Stimulated activated CD4-positive, alpha-beta T cell treated with anti-CD3 and anti-CD28 coated beads, Interleukin-12 subunit alpha, Interleukin-12 subunit beta, amount 100 ng/mL, for 24 hours (primary cell): ENCODE data around the gene TP53I3.
"Not testable (repeated sequence)": the region's sequence is repeated elsewhere in the genome, so short reads cannot be mapped to it uniquely, and the experiment has no call there.

Experiments used
- DNase-seq, 2 experiments: peaks; one replicate each; pipeline ENCODE4 v3.0.0-alpha.2; 2020; ENCODE audit warnings: low read depth in 2 of 2

Gene TP53I3, protein sequence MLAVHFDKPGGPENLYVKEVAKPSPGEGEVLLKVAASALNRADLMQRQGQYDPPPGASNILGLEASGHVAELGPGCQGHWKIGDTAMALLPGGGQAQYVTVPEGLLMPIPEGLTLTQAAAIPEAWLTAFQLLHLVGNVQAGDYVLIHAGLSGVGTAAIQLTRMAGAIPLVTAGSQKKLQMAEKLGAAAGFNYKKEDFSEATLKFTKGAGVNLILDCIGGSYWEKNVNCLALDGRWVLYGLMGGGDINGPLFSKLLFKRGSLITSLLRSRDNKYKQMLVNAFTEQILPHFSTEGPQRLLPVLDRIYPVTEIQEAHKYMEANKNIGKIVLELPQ

DNA sequence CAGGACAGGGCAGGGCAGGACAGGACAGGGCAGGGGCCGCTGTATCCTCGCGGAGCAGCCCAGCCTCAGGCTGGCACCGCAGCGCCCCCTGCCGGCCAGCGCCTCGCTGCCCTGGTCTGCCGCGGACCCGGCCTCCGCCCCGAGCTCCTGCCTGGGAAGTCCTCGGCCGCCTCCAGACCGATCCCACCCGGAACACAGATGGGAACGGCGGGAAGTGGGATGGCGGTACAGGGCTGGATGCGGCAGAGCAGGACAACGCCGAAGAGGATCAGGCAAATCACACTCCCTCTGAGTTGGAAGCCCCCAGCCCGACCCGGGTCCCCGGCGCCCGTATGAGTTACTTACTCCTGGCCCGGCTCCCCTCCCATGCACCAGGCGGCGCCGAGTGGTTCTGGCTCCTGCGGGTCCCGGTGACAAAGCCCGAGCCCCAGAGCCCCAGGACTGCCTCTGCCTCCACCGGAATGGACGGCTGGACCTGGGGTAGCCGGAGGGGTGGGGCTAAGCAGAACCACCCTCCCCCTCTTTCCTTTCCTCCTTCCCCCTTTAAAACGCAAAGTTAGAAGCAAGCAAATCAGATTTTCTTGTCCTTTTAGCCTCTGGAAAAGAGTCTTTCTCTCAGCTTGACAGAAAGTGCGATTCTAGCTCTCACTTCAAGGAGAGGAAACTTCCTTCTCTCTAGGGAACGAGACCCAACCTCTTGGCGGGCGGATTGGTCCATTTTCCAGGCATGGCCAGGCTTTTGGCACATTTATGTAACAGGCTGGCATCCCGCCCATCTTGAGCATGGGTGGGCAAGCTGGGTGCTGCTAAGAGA is at the start of gene TP53I3:
TP53I3 (minus strand) TSS at position 449 of the 814 bp plus-strand sequence. CDS start 508 bp downstream, outside the sequence.
- DNase-seq: peak; percentile 64 to 78

DNA sequence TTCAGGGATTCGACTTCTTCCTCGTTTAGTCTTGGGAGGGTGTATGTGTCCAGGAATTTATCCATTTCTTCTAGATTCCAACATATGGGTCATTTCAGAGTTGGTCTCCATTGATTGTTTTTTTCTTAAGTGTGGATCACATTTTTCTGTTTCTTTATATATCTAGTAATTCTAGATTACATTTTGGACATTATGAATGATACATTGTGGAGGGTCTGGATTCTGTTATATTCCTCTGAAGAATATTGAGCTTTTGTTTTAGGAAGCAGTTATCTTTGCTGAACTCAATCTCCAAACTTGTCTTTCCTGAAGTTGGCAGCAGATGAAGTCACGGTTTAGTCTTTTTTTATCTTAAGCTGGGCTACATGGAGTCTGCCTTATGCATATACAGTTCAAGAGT is 47.9 kb upstream of the TP53I3 start:
- DNase-seq: no peak

DNA sequence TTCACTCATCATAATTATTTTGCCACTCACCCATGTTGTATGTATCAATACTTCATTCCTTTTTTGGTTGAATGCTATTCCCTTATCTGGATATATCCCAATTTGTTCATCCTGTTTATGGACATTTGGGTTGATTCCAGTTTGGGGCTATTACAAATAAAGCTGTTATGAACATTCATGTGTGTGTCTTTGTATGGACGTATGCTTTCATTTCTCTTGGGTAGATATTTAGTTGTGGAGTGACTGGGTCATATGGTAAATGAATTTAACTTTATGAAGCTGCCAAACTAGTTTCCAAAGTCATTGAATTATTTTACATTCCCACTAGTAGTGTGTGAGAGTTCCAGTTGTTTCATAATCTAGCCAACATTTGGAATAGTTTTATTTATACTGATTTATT is 41.3 kb upstream of the TP53I3 start:
- DNase-seq: no peak

DNA sequence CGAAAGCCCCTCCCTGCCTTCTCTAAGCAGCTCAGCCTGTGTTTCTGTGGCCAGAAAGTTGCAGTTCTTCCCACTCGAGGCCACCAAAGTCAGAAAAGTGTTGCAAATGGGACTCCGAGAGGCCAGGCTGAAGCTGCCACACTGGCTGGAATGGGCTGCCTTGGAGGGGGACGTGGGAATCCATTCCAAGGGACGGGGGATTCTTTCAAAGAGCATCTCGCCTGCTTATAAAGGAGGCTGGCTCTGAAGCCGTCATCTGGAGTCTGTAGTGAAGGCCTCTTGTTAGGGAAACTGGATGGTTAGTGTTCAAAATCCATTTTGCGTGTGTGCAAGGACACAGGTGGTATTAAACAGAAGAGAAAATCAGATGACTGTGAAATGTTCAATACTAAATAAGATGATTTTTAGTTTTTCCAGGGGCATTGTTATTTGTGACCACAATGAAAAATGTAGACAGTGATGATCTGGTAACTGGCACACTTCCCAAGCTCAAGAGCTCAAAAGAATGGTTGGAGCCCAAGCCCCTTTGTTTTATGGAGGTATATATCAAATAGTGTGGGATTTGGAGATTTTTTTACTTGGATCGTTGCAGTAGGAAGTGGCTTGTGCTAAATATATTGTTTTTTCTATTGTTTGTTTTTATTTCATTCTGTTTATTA is 39.4 kb upstream of the TP53I3 start:
- DNase-seq: no peak

DNA sequence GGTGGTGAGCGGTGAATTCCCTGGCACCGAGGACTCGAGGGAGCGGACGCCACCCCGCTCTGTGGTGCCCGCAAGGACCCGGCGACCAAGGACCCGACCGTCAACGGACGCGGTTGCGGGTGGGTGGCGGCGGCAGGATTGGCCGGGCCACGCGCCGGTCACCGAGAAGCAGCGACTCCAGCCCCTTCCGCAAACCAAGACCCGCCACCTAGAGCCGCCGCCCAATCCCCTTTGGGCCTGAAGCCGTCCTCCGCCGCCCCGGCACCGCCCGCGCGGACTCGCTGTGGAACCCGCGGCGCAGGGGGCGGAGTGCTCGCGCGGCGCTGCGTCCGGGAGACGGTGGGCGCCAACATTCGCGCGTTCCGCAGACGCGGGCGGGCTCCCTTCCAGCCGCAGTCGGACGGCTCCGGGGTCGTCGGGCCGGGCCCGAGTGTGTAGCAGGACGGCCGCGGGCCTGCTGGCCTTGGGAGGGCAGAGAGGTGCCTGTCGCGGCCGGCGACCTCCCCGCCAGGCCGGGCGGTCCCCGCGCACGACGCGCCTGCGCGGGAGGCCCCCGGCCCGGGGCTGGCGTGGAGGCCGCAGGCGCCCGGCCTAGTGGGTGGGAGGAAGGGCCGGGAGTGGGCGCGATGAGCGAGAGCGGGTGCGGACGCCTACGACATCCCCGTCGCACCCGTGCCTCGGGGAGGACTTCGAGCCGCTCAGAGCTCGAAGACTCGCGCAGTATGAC is 38.7 kb upstream of the TP53I3 start, which contains the start of the genes FAM228B and PFN4:
FAM228B (plus strand) TSS at position 275 of the 727 bp plus-strand sequence. CDS start 893 bp downstream, outside the sequence.
PFN4 (minus strand) TSS at position 140 of the 727 bp plus-strand sequence. CDS start 799 bp downstream, outside the sequence.
- peak; percentile 25 to 57 for DNase-seq

DNA sequence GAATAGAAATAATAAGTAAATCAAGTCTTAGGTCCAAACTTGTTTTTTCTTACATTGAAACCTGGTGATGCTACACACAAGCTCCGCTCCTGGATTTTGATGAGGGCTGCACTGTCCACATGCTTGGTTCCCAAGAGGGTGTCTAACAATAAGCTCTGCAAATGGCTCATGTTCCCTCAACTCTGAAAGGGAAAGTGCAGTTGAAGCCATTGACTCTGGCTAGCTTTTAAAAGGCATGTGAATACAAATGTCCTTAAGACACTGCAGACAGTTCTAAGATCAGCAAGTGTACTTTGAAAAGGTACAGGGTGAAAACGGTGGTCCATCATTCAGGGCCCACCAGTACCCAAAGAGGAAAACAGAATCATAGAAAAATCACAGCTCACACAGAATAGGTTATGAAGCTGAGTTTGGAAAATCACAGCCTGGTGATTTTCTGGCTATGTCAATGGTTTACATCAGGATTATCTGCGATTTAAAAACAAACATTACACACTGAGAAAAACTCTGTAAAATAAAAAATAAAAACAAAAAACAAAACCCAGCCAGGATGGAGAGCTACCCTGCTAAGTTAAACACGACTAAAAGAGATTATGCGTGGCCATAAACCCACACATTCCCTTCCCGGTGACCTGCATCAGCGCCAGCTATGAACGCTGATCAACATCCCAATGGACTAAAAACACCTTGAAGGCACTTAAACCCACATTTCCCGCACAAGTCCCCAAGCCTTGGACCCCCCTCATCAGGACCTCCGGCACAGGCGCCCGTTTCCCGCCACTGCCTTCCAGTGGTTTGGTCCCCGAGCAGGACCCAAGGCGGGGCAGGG is 37.9 kb upstream of the TP53I3 start:
- DNase-seq: no peak

DNA sequence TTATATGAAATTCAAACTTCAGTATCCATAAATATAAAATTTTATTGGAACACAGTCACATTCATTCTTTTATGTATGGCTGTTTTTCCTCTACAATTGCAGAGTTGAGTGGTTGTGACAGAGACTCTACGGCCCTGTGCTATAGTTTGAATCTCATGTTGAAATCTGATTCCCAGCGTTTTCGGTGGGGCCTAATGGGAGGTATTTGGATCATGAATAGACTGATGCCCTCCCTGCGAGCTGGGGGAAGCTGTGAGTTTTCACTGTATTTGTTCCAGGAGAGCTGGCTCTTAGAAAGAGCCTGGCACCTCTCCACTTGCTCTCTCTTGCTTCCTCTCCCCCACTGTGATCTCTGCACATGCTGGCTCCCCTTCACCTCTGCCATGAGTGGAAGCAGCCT is 36.8 kb upstream of the TP53I3 start:
- DNase-seq: no peak

DNA sequence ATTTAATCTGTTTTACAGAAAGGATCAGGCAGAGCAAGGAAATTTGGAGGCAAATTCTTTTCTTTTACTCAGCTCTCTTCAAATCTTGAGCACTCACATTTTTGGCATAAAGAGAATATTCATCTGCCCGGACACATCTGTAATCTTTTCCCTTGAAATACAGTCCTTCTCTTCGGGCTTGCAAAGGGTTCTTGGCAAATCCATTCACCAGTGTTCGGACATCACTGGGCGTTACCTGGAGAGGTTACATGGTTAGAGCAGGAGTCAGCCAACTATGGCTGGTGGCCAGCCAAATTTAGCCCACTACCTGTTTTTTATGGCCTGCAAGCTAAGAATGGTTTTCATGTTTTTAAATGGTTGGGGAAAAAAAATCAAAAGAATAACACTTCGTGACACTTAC is 36.4 kb upstream of the TP53I3 start:
- DNase-seq: no peak

DNA sequence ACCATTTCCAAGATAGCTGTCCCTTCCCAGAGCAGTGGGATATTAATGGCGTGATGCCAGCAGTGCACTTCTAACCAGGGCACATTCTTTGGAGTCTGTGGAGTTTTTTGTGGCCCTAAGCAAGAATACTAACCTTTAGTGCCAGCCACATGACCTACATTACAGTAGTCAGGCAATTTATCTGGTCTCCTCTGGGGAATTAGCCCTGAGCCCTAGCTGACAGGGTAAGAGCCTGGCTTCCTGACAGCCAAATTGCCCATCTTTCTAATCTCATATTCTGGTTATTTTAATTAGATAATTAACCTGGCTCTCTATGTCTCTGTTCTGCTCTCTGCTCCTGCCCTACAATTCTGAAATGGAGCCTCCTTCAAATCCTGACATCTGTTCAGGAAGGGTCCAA is 33.3 kb upstream of the TP53I3 start:
- no peak for DNase-seq

DNA sequence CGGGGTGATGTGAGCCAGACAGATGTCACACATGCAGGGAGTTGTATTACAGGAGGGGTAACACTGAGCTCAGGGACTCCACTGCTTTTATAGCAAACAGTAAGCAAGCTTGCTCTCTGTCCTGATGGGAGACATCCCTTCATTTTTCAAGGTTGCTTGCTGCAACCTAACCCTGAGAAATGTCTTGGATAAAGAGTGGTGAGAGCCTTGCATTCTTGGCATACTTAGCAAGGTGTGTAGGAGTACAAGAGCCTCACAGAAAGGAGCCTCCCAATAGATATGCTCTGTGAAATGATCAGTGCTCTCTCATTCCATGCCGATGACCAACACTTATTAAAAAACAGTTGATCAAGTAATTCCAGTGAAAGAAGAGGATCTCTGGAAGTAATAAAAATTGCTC is 30.4 kb upstream of the TP53I3 start:
- DNase-seq: no peak

DNA sequence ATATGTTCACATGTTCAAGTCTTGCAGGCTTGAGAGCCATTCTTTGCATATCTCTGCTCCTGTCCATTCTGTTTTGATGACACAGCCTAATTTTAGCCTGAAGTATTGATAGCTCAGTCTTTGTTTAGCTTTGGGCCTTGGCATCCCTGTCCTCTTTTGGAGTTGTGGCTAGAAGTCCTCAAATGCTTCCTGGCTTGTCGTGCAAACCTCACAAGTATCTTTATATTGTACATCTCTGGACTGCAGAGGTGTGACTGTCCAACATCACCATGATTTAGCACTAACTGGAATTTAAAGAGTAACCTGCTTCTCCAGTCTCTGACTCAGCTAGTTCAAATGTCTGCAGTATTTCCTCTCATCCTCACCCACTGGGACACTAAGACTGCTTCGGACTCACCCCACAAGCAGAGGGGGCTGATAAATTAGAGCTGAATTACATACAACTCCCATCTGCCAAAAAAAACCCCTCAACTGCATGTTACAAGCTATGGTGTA is 26.8 kb upstream of the TP53I3 start:
- no peak for DNase-seq

DNA sequence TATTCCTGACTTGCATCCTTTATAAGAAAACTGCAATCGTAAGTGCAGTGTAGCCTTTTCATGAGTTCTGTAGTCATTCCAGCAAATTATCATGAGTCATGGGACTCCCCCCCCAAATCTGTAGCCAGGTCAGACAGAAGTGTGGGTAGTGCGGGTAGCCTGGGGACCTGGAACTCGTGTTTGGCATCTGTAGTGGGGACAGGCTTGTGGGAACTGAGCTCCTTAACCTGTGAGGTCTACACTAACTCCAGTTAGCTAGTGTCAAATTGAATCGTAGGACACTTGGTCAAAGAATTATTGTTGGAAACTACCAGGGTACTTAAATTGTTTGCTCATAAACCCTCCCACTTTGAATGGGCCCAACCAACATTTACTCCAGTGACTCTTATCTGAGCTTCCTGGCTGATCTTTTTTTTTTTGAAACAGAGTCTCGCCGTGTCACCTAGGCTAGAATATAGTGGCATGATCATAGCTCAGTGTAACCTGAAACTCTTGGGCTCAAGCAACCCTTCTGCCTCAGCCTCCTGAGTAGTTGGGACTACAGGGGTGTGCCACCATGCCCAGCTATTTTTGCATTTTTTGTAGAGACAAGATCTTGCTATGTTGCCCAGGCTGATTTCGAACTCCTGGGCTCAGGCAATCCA is 26.1 kb upstream of the TP53I3 start:
- no peak for DNase-seq

DNA sequence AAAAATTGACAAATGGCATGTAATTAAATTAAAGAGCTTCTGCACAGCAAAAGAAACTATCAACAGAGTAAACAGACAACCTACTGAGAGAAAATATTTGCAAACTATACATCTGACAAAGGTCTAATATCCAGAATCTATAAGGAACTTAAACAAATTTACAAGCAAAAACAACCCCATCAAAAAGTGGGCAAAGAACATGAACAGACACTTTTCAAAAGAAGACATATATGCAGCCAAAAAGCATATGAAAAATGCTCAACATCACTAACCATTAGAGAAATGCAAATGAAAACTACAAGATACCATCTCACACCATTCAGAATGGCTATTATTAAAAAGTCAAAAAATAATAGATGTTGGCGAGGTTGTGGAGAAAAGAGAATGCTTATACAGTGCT is 24.8 kb upstream of the TP53I3 start:
- DNase-seq: not testable (repeated sequence)

DNA sequence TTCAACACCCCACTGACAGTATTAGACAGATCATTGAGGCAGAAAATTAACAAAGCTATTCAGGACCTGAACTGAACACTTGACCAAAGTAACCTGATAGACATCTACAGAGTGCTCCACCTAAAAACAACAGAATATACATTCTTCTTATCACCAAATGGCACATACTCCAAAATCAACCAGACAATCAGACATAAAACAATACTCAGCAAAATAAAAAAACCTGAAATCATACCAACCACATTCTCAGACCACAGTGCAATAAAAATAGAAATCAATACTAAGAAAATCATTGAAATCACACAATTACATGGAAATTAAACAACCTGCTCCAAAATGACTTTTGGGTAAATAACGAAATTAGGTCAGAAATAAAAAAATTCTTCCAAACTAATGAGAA is 22.7 kb upstream of the TP53I3 start:
- DNase-seq: no peak

DNA sequence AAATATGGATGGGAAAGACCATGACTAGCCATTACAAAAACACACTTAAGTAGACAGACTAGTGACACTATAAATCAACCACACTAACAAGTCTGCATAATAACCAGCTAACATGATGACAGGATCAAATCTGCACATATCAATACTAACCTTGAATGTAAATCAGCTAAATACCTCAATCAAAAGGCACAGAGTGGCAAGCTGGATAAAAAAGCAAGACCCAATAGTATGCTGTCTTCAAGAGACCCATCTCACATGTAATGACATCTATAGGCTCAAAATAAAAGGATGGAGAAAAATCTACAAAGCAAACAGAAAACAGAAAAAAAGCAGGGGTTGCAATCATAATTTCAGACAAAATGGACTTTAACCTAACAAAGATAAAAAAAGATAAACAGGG is 22.2 kb upstream of the TP53I3 start:
- DNase-seq: no peak

DNA sequence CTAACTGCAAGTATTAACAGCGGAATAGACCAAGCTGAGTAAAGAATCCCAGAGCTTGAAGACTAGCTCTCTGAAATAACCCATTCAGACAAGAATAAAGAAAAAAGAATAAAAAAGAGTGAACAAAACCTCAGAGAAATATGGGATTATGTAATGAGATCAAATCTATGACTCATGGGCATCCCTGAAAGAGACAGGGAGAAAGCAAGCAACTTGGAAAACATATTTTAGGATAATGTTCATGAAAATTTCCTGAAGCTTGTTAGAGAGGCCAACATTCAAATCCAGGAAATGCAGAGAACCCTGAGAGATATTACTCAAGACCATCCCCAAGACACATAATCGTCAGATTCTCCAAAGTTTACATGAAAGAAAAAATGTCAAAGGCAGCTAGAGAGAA is 21.2 kb upstream of the TP53I3 start:
- no peak for DNase-seq

DNA sequence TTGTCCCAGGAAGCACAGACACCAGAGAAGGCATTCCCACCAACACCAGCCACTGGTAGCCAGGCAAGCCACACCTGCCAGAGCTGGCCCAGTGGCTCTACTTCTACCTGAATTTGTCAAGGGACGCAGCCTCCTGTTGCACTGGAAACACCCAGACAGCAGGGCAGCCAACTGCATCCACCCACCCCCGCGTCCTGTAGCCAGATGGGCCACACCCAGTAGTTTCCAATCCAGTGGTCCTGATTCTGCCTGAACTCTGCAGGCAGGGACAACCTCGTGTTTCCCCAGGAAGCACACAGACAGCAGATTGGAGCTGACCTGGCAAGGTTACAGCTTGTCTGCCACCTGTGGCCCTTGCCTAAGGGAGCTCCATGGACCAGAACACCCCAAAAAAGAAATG is 20.3 kb upstream of the TP53I3 start:
- DNase-seq: no peak

DNA sequence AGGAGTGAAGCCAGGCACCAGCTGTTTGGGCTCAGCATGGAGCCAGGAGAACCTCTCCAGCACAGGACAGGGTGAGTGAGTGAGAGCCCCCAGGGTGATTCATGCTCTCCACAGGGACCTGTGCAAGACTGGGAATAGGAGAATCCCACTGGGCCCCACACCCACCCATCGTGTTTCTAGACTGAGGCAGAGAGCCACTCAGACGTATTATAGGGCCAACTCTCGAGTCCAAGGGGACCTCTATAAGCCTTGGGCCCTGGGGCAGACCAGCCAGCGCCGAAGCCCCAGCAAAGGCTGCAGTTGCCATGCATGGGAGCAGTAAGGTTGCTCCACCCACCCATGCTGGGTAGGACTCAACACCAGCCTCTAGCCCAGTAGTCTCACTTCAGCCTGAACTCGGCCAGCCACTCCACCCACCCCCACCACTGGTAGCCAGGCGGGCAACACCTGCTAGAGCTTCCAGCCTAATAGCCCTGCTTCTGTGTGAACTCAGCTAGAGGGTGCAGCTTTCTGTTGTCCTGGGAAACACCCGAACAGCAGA is 19.5 kb upstream of the TP53I3 start:
- no peak for DNase-seq

DNA sequence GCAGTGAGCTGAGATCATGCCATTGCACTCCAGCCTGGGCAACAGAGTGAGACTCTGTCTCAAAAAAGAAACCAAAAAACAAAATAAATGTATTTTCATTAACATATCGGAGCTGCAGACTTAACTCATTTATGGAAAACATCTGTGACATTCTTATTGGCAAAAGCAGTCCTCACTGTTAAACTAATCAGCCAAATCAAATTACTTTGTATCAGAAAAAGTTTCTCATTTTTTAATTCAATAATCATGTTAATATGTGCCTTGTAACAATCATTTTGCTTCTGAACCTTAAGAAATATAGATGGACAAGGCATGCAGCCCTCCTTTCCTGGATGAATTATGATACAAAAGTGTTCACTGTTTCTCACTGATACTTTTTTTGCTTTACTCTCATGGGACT is 18.0 kb upstream of the TP53I3 start:
- no peak for DNase-seq

DNA sequence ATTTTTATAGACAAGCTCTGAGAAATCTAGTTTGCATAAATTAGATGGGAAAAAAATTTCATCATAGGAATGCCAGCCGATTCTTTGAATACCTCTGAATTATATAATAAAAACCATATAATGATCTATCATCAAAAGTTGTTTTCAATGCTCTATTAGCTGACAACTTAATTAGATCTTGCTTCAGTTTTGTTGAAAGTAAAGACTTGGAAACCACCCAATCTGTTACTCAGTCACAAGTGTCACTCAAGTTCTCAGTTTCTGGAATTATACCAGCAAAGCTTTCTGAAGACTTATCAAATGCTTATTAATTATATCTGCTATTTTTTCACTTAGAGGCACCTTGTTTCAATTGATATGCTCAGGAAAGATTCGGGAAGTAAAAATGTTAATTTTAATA is 17.4 kb upstream of the TP53I3 start:
- no peak for DNase-seq
